Liver (tissue), 9 donors: Measurements from ENCODE around the gene TSHR. TPM values are rescaled to one million over a fixed set of nuclear protein-coding genes. Genes with fewer than 3 reads are reported as not detected.

Experiments used
- DNase-seq: peaks from one replicate; pipeline ENCODE4 v3.0.0-alpha.2; 2017; ENCODE audit warnings: low spot score
- H3K27ac ChIP-seq, 2 donors: one replicate each; pipeline ENCODE4 v1.7.0; 2013; ENCODE audit warnings: inconsistent platforms in 2 of 2, low read length in 2 of 2, control low read depth in 1 of 2, low read depth in 1 of 2, mild to moderate bottlenecking in 1 of 2
- H3K27me3 ChIP-seq, 4 donors: one replicate each; pipeline versions ENCODE4 v1.6.1 to v1.7.0; 2013; ENCODE audit warnings: low read length in 3 of 4, inconsistent platforms in 1 of 4, mild to moderate bottlenecking in 1 of 4, moderate library complexity in 1 of 4; ENCODE audit not compliant: control insufficient read depth in 4 of 4, insufficient read depth in 4 of 4
- H3K36me3 ChIP-seq, 4 donors: one replicate each; pipeline versions ENCODE4 v1.6.1 to v1.7.0; 2013; ENCODE audit warnings: low read length in 3 of 4, mild to moderate bottlenecking in 3 of 4, low read depth in 1 of 4, moderate library complexity in 1 of 4; ENCODE audit not compliant: control insufficient read depth in 4 of 4, insufficient read depth in 3 of 4
- H3K4me1 ChIP-seq, 4 donors: one replicate each; pipeline versions ENCODE4 v1.6.1 to v1.7.0; 2013; ENCODE audit warnings: low read length in 3 of 4, mild to moderate bottlenecking in 3 of 4, moderate library complexity in 1 of 4; ENCODE audit not compliant: control insufficient read depth in 4 of 4, insufficient read depth in 4 of 4
- H3K4me3 ChIP-seq, 3 donors: one replicate each; pipeline versions ENCODE4 v1.6.1 to v1.7.0; 2013; ENCODE audit warnings: low read length in 3 of 3, control low read depth in 1 of 3, low read depth in 1 of 3, mild to moderate bottlenecking in 1 of 3
- H3K9ac ChIP-seq, 2 donors: one replicate each; pipeline ENCODE4 v1.7.0; 2013; ENCODE audit warnings: low read length in 2 of 2, mild to moderate bottlenecking in 2 of 2, moderate library complexity in 2 of 2, control low read depth in 1 of 2, low read depth in 1 of 2
- H3K9me3 ChIP-seq, 4 donors: one replicate each; pipeline versions ENCODE4 v1.6.1 to v1.7.0; 2013; ENCODE audit warnings: low read length in 3 of 4; ENCODE audit not compliant: control insufficient read depth in 4 of 4
- EGR1 ChIP-seq, 2 donors: IDR thresholded peaks; 2 replicates each; pipeline ENCODE4 v1.6.1; 2016 to 2018; ENCODE audit warnings: antibody characterized with exemption in 2 of 2, low read depth in 2 of 2
- FOXA1 ChIP-seq: IDR thresholded peaks from 2 replicates; pipeline ENCODE4 v1.6.1; 2016; ENCODE audit warnings: antibody characterized with exemption
- FOXA2 ChIP-seq: IDR thresholded peaks from 2 replicates; pipeline ENCODE4 v1.6.1; 2016; ENCODE audit warnings: antibody characterized with exemption
- GABPA ChIP-seq, 2 donors: IDR thresholded peaks in 1 of 2; conservative IDR thresholded peaks in 1 of 2; 2 replicates each; pipeline ENCODE4 v1.6.1; 2016; ENCODE audit warnings: antibody characterized with exemption in 2 of 2, mild to moderate bottlenecking in 1 of 2, moderate library complexity in 1 of 2
- HNF4A ChIP-seq, 2 donors: conservative IDR thresholded peaks; 2 replicates each; pipeline ENCODE4 v1.6.1; 2016; ENCODE audit warnings: antibody characterized with exemption in 2 of 2, mild to moderate bottlenecking in 2 of 2
- HNF4G ChIP-seq: IDR thresholded peaks from 2 replicates; pipeline ENCODE4 v1.6.1; 2016; ENCODE audit warnings: antibody characterized with exemption
- JUND ChIP-seq, 2 donors: IDR thresholded peaks; 2 replicates each; pipeline ENCODE4 v1.6.1; 2016; ENCODE audit warnings: antibody characterized with exemption in 2 of 2
- NR2F2 ChIP-seq: IDR thresholded peaks from 2 replicates; pipeline ENCODE4 v1.6.1; 2016; ENCODE audit warnings: antibody characterized with exemption
- RAD21 ChIP-seq, 2 donors: IDR thresholded peaks; 2 replicates each; pipeline ENCODE4 v1.6.1; 2016; ENCODE audit warnings: antibody characterized with exemption in 2 of 2, mild to moderate bottlenecking in 2 of 2
- RXRA ChIP-seq, 2 donors: IDR thresholded peaks; 2 replicates each; pipeline ENCODE4 v1.6.1; 2017 to 2018; ENCODE audit warnings: antibody characterized with exemption in 2 of 2, mild to moderate bottlenecking in 1 of 2
- TAF1 ChIP-seq: conservative IDR thresholded peaks from 2 replicates; pipeline ENCODE4 v1.6.1; 2016; ENCODE audit warnings: antibody characterized with exemption, mild to moderate bottlenecking
- YY1 ChIP-seq: IDR thresholded peaks from 2 replicates; pipeline ENCODE4 v1.6.1; 2016; ENCODE audit warnings: antibody characterized with exemption, mild to moderate bottlenecking
- WGBS: extraction: QIAGEN DNeasy Blood & Tissue Kit; methylation state at CpG from one replicate; pipeline ENCODE4 v1.1.7; 2013; 5-methylcytosine and 5-hydroxymethylcytosine counted together
- polyA plus RNA-seq, 2 donors: library from polyadenylated mRNA; stranded (reverse) in 1 of 2; unstranded in 1 of 2; fragments of 200-250 nt in 1 of 2; fragments of >200 nt in 1 of 2; fragmentation: Nextera tagmentation in 1 of 2; extraction: Ambion mirVana in 1 of 2; gene quantifications; one replicate each; pipeline versions ENCODE4 v1.2.1 to v1.2.3, GENCODE V29; 2013 to 2015
- total RNA-seq, 2 donors: library from RNA; depleted of rRNA; stranded (reverse); fragments of >200 nt; gene quantifications; one replicate each; pipeline ENCODE4 v1.2.3, GENCODE V29; 2014
- TF ChIP-seq, protein P1 (sequence below): IDR thresholded peaks from 2 replicates; pipeline ENCODE4 v1.6.1; 2016; ENCODE audit warnings: antibody characterized with exemption, mild to moderate bottlenecking
- TF ChIP-seq, protein P2 (sequence below): IDR thresholded peaks from 2 replicates; pipeline ENCODE4 v1.6.1; 2016; ENCODE audit warnings: antibody characterized with exemption
- TF ChIP-seq, protein P3 (sequence below): fragments of 150-350 bp; IDR thresholded peaks from 2 replicates; pipeline ENCODE4 v1.5.1; 2017; ENCODE audit warnings: improper control_type of control experiment, low read depth, low read length; ENCODE audit not compliant: missing input control
- TF ChIP-seq, protein P4 (sequence below): IDR thresholded peaks from 2 replicates; pipeline ENCODE4 v1.6.1; 2016; ENCODE audit warnings: antibody characterized with exemption
- donor health status: healthy.
- donor health status: healthy.
- donor health status: healthy.
- donor health status: healthy.
- donor health status: healthy.

TSHR gene
- total and polyA plus RNA-seq, 4 donors: 0.08 to 3.2 TPM; not detected in 2

DNA sequence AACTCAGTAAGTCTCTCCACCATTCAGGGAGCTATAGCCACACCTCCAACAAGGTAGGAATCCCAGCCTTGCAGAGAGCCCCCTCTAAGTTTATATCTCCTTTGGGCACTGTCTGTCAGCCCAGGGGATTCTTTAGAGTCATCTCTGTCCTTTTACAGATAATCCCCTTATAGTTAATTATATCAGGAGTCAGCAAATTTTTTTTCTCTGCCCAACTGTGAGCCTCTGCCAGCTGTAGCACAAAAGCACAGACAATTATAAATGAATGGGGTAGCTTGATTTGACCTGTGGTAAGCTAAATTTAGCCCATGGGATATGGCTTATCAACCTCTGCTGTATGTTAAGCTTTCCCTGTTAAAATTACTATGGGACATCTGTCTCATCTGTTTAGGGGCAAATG is 22.1 kb upstream of the TSHR start:
- Histone ChIP-seq H3K36me3 (no peaks in the 10 kb centered on the region), H3K4me1 (peaks cover 0 to 8% (median 4%) of the 10 kb centered on the region in 4 donors), H3K27me3 (no peaks in the 10 kb centered on the region), H3K9ac (no peak overlapping the region), H3K27ac (no peak overlapping the region), H3K4me3 (no peak overlapping the region), H3K9me3 (no peaks in the 10 kb centered on the region)
- no peak for DNase-seq
- TF ChIP-seq, protein P1, sequence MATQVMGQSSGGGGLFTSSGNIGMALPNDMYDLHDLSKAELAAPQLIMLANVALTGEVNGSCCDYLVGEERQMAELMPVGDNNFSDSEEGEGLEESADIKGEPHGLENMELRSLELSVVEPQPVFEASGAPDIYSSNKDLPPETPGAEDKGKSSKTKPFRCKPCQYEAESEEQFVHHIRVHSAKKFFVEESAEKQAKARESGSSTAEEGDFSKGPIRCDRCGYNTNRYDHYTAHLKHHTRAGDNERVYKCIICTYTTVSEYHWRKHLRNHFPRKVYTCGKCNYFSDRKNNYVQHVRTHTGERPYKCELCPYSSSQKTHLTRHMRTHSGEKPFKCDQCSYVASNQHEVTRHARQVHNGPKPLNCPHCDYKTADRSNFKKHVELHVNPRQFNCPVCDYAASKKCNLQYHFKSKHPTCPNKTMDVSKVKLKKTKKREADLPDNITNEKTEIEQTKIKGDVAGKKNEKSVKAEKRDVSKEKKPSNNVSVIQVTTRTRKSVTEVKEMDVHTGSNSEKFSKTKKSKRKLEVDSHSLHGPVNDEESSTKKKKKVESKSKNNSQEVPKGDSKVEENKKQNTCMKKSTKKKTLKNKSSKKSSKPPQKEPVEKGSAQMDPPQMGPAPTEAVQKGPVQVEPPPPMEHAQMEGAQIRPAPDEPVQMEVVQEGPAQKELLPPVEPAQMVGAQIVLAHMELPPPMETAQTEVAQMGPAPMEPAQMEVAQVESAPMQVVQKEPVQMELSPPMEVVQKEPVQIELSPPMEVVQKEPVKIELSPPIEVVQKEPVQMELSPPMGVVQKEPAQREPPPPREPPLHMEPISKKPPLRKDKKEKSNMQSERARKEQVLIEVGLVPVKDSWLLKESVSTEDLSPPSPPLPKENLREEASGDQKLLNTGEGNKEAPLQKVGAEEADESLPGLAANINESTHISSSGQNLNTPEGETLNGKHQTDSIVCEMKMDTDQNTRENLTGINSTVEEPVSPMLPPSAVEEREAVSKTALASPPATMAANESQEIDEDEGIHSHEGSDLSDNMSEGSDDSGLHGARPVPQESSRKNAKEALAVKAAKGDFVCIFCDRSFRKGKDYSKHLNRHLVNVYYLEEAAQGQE: no peak
- no peak for TF ChIP-seq HNF4G
- no peak for TF ChIP-seq HNF4A (conservative IDR thresholded peaks at IDR 0.05)
- TF ChIP-seq, protein P2, sequence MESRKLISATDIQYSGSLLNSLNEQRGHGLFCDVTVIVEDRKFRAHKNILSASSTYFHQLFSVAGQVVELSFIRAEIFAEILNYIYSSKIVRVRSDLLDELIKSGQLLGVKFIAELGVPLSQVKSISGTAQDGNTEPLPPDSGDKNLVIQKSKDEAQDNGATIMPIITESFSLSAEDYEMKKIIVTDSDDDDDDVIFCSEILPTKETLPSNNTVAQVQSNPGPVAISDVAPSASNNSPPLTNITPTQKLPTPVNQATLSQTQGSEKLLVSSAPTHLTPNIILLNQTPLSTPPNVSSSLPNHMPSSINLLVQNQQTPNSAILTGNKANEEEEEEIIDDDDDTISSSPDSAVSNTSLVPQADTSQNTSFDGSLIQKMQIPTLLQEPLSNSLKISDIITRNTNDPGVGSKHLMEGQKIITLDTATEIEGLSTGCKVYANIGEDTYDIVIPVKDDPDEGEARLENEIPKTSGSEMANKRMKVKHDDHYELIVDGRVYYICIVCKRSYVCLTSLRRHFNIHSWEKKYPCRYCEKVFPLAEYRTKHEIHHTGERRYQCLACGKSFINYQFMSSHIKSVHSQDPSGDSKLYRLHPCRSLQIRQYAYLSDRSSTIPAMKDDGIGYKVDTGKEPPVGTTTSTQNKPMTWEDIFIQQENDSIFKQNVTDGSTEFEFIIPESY: no peak
- TF ChIP-seq JUND (IDR thresholded peaks at IDR 0.05): no peak
- no peak for TF ChIP-seq EGR1 (IDR thresholded peaks at IDR 0.05; ENCODE audit: low read depth in 2 of 2)
- TF ChIP-seq, protein P3, sequence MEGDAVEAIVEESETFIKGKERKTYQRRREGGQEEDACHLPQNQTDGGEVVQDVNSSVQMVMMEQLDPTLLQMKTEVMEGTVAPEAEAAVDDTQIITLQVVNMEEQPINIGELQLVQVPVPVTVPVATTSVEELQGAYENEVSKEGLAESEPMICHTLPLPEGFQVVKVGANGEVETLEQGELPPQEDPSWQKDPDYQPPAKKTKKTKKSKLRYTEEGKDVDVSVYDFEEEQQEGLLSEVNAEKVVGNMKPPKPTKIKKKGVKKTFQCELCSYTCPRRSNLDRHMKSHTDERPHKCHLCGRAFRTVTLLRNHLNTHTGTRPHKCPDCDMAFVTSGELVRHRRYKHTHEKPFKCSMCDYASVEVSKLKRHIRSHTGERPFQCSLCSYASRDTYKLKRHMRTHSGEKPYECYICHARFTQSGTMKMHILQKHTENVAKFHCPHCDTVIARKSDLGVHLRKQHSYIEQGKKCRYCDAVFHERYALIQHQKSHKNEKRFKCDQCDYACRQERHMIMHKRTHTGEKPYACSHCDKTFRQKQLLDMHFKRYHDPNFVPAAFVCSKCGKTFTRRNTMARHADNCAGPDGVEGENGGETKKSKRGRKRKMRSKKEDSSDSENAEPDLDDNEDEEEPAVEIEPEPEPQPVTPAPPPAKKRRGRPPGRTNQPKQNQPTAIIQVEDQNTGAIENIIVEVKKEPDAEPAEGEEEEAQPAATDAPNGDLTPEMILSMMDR: no peak
- no peak for TF ChIP-seq NR2F2
- no peak for TF ChIP-seq TAF1

DNA sequence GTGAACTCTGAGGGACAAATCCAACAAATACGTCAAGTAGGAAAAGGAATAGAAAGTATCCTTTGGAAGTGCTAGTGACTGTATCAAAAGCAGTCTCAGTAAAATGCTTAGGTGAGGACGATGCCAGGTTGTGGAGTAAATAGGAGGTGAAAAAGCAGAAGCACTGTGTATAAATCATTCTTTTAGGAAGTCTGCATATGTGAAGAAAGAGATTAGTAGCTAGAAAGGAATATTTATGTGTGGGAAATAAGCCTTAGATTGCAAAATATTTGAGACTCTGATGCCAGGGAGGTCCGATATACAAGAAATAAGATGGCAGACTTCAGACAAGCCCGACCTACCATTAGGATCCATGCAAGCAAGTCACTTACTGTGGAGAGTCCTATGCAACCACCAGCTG is 21.7 kb upstream of the TSHR start:
- WGBS: 77% methylated on average over 4 of the region's 4 CpGs
- Histone ChIP-seq H3K9ac (no peak overlapping the region), H3K9me3 (no peaks in the 10 kb centered on the region), H3K36me3 (no peaks in the 10 kb centered on the region), H3K27ac (no peak overlapping the region), H3K4me1 (peaks cover 0 to 8% (median 4%) of the 10 kb centered on the region in 4 donors), H3K27me3 (no peaks in the 10 kb centered on the region), H3K4me3 (no peak overlapping the region)
- no peak for DNase-seq
- TF ChIP-seq, protein P4, sequence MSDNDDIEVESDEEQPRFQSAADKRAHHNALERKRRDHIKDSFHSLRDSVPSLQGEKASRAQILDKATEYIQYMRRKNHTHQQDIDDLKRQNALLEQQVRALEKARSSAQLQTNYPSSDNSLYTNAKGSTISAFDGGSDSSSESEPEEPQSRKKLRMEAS: no peak
- TF ChIP-seq FOXA2 (no peak), JUND (IDR thresholded peaks at IDR 0.05) (no peak), HNF4A (conservative IDR thresholded peaks at IDR 0.05) (no peak), YY1 (no peak), HNF4G (no peak), RAD21 (IDR thresholded peaks at IDR 0.05) (no peak), RXRA (IDR thresholded peaks at IDR 0.05) (no peak), EGR1 (IDR thresholded peaks at IDR 0.05; ENCODE audit: low read depth in 2 of 2) (no peak), GABPA (IDR thresholded peaks at IDR 0.05 in 1 of 2, conservative IDR thresholded peaks at IDR 0.05 in 1 of 2) (no peak), NR2F2 (no peak), FOXA1 (no peak)
- TF ChIP-seq, protein P3: no peak
